GM12874 (cell line): ENCODE data around the gene DNAJC3.

ENCODE experiments used
- CTCF ChIP-seq: IDR thresholded peaks from 2 replicates; pipeline ENCODE4 v1.5.1; 2011; ENCODE audit warnings: low read depth, mild to moderate bottlenecking, control low read depth, low read length, moderate library complexity; ENCODE audit not compliant: insufficient read depth

Gene DNAJC3

DNA sequence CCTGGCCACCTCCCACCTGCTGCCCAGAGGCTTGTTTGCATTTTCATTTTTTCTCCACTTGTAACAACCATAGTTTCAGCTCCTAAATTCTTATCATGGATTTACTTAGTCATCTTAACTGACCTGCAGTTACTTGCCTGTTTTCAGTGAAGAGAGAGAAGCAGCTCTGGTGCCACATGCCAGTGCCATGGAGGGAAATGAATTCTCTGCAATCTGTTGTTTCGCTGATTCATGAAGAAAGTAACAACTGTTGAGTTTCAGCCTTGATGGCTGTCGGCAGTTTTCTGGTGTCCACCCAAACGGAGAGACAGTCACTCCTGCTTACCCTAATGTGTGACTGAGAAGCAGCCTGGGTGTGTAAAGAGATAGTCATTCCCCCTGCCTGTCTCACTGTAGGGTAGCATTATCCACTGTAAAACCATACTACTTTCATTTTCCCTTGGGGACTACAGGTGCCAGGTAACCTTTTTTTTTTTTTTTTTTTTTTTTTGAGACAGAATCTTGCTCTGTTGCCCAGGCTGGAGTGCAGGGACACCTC is 116.1 kb downstream of the DNAJC3 start:
- TF ChIP-seq CTCF, result no peak

DNA sequence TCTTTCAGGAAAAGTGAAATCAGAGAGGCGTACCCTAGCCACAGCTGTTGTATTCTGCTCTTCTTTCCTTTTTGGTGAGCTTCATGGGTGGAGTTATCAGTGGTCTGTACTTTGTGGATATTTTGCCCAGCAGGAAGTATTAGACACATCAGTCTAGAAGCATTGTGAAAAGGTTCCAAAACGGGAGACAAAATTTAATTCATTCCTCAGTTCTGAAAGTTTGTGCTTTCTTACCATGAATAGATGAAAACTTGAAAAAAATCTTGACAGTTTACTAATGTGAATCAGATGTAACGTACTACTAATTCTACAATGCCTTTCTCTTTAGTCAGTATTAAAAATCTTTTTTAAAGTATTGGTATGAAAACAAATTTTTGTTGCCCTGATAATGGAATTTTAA is 116.8 kb downstream of the DNAJC3 start:
- no peak for TF ChIP-seq CTCF

- no peak for TF ChIP-seq CTCF
Measured at GRCh38 chr13:95797016-95797415, 120.1 kb downstream of the DNAJC3 start.

DNA sequence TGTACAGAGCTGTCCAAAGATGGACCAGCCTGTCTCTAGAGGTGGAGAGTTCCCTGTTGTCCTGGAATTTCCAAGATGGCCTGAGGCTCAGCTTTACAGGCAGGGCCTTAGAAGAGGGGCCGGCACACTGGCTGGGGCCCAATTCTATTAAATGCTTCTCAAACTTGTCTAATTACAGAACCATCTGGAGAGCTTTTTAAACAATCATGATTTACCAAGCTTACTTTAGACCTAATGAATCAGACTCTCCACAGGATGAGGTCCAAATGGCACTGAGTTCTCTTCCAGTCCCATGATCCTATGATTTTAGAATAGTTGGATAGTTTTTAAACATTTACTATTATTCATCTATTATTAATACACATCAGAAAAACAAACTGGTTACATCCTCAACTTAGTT is 123.5 kb downstream of the DNAJC3 start:
- no peak for TF ChIP-seq CTCF

DNA sequence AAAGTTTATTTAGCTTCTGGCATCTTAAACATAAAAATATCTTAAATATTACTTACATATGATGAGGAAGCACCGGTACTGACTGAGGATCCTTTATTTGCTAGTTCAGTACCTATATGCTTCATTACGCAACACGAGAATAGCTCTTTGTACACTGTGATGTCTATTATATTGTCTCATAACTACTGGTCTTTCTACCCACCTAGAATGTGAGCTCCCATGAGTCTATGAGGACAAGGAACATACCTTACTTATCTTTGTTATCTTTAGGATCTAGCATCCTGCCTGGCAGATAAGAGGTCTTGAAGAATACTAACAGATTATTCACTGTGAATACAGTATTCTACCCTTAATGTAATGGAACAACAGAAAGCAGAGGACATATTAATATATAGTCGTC is 124.9 kb downstream of the DNAJC3 start:
- TF ChIP-seq CTCF, result no peak

GRCh38 chr13:95805921-95806320 is 129.0 kb downstream of the DNAJC3 start:
- no peak for TF ChIP-seq CTCF

GRCh38 chr13:95809429-95809828 is 132.5 kb downstream of the DNAJC3 start:
- no peak for TF ChIP-seq CTCF

DNA sequence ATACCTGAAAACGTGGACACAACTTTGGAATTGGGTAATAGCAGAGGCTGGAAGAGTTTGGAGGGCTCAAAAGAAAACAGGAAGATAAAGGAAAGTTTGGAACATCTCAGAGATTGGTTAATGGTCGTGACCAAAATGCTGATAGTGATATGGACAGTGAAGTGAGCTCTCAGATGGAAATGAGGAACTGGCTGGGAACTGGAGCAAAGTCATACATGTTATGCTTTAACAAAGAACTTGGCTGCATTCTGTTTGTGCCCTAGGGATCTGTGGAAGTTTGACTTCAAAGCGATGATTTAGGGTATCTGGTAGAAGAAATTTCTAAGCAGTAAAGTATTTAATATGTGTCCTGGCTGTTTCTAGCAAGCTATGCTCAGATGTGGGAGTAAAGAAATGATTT is 136.2 kb downstream of the DNAJC3 start:
- TF ChIP-seq CTCF, result no peak
